Endothelial cell of umbilical vein (primary cell): ENCODE data around the gene PHLDB2. TPM values are rescaled to one million over a fixed set of nuclear protein-coding genes. Genes with fewer than 3 reads are reported as not detected.

Experiments
- BruUV-seq: library from RNA; stranded (reverse); fragments of 400-500 nt; replicated peaks from 2 replicates; lab custom pipeline; 2021; lab: Mats Ljungman, UMichigan
- CTCF ChIA-PET: fragments of 300-600, 350-600 bp; sonication (Branson Sonifier 250); formaldehyde crosslinking; loops from one replicate; lab custom pipeline; 2021; ENCODE audit warnings: antibody characterized with exemption, inconsistent platforms; lab: Charles Lee
- POLR2A ChIA-PET: fragments of 300-600, 350-600 bp; sonication (Branson Sonifier 250); formaldehyde crosslinking; loops from one replicate; lab custom pipeline; 2021; ENCODE audit warnings: antibody characterized with exemption, inconsistent platforms; lab: Charles Lee
- DNase-seq: peaks from one replicate; pipeline ENCODE4 v3.0.0-alpha.2; 2011; ENCODE audit warnings: low read depth, low spot score
- FAIRE-seq: peaks from 2 replicates; lab custom pipeline; 2011; peaks lifted over from hg19 to GRCh38; lab: Jason Lieb, UNC
- H2AFZ ChIP-seq: 2 replicates; pipeline ENCODE4 v1.6.0; 2012; ENCODE audit warnings: low read depth, low read length, control low read depth, inconsistent platforms
- H3K27ac ChIP-seq: 2 replicates; pipeline ENCODE4 v1.5.1; 2011; ENCODE audit warnings: low read depth, mild to moderate bottlenecking, control low read depth, low read length, moderate library complexity; ENCODE audit not compliant: insufficient read depth
- H3K27me3 ChIP-seq, 2 experiments: 2 replicates each; pipeline versions ENCODE4 v1.6.0 to v1.6.1; 2011; ENCODE audit warnings: low read length in 2 of 2, mixed read lengths in 1 of 2; ENCODE audit not compliant: control insufficient read depth in 2 of 2, insufficient read depth in 2 of 2
- H3K36me3 ChIP-seq, 2 experiments: 2 replicates in 1 of 2; 3 replicates in 1 of 2; pipeline ENCODE4 v1.5.1; 2011; ENCODE audit warnings: low read length in 2 of 2, mild to moderate bottlenecking in 1 of 2, moderate library complexity in 1 of 2; ENCODE audit not compliant: control insufficient read depth in 2 of 2, insufficient read depth in 2 of 2; ENCODE audit errors: extremely low read depth in 1 of 2
- H3K4me1 ChIP-seq: 3 replicates; pipeline ENCODE4 v1.5.1; 2011; ENCODE audit warnings: mild to moderate bottlenecking, low read length; ENCODE audit not compliant: control insufficient read depth, insufficient read depth; ENCODE audit errors: extremely low read depth
- H3K4me2 ChIP-seq: 2 replicates; pipeline ENCODE4 v1.6.1; 2011; ENCODE audit warnings: low read length, control low read depth, mixed read lengths; ENCODE audit not compliant: insufficient read depth
- H3K4me3 ChIP-seq, 3 experiments: fragments of 200-600 bp in 1 of 3; sonication (generic), shearing (Covaris generic) in 1 of 3; replicated peaks in 1 of 3; 2 replicates each; pipeline ENCODE4 v1.5.1; 2011 to 2016; ENCODE audit warnings: control low read depth in 3 of 3, low read length in 3 of 3, mild to moderate bottlenecking in 2 of 3, inconsistent platforms in 1 of 3, low read depth in 1 of 3, moderate library complexity in 1 of 3; ENCODE audit not compliant: insufficient read depth in 1 of 3
- H3K79me2 ChIP-seq: 2 replicates; pipeline ENCODE4 v1.6.0; 2012; ENCODE audit warnings: low read length, inconsistent platforms; ENCODE audit not compliant: control insufficient read depth, insufficient read depth
- H3K9ac ChIP-seq: replicated peaks from 2 replicates; pipeline ENCODE3; 2011; ENCODE audit warnings: low read length, control low read depth; ENCODE audit not compliant: insufficient read depth; ENCODE audit errors: extremely low read depth
- H3K9me1 ChIP-seq: replicated peaks from 3 replicates; pipeline ENCODE4 v1.6.0; 2011; ENCODE audit warnings: mild to moderate bottlenecking, low read length; ENCODE audit not compliant: control insufficient read depth, insufficient read depth; ENCODE audit errors: extremely low read depth
- H3K9me3 ChIP-seq: replicated peaks from 2 replicates; pipeline ENCODE4 v1.5.1; 2012; ENCODE audit warnings: low read length, inconsistent platforms; ENCODE audit not compliant: control insufficient read depth, insufficient read depth
- H4K20me1 ChIP-seq: replicated peaks from 2 replicates; pipeline ENCODE3; 2011; ENCODE audit warnings: mild to moderate bottlenecking, low read length; ENCODE audit not compliant: control insufficient read depth, insufficient read depth; ENCODE audit errors: extremely low read depth
- EZH2 ChIP-seq: IDR thresholded peaks from 2 replicates; pipeline ENCODE4 v1.6.1; 2012; ENCODE audit warnings: borderline replicate concordance, low read depth, mild to moderate bottlenecking, moderate library complexity, low read length, inconsistent platforms; ENCODE audit not compliant: severe bottlenecking
- FOS ChIP-seq: IDR thresholded peaks from 2 replicates; pipeline ENCODE4 v1.6.1; 2011; ENCODE audit warnings: mild to moderate bottlenecking, low read length, moderate library complexity, borderline replicate concordance; ENCODE audit not compliant: insufficient read depth
- GATA2 ChIP-seq: IDR thresholded peaks from 2 replicates; pipeline ENCODE4 v1.7.0; 2011; ENCODE audit warnings: low read depth, mild to moderate bottlenecking, moderate library complexity, mixed read lengths, low read length; ENCODE audit not compliant: insufficient read length, insufficient read depth
- JUN ChIP-seq: IDR thresholded peaks from 2 replicates; pipeline ENCODE4 v1.6.1; 2011; ENCODE audit warnings: borderline replicate concordance, low read depth; ENCODE audit not compliant: insufficient read length, insufficient read depth
- MAX ChIP-seq: IDR thresholded peaks from 2 replicates; pipeline ENCODE4 v1.6.1; 2011; ENCODE audit not compliant: insufficient read depth, insufficient read length
- MYC ChIP-seq: IDR thresholded peaks from one replicate; pipeline ENCODE4 v1.6.1; 2011; ENCODE audit warnings: mild to moderate bottlenecking, low read depth, low read length
- POLR2A ChIP-seq: IDR thresholded peaks from 2 replicates; pipeline ENCODE4 v1.6.1; 2012; ENCODE audit warnings: low read depth, mild to moderate bottlenecking, control low read depth, low read length
- POLR2AphosphoS5 ChIP-seq: IDR thresholded peaks from 2 replicates; pipeline ENCODE4 v1.6.1; 2012; ENCODE audit warnings: low read depth, mild to moderate bottlenecking, control low read depth, low read length, moderate library complexity; ENCODE audit not compliant: insufficient read depth
- dilution Hi-C: fragments of 300-500 bp; cut with MboI; formaldehyde crosslinking; loops from one replicate; pipeline ENCODE4 v1.15.0; 2019; ENCODE audit warnings: low sequenced_read_pairs; ENCODE audit not compliant: extremely low pct_ligation_motif_present
- intact Hi-C: fragments of 100-400 bp; cut with micrococcal nuclease; formaldehyde crosslinking; loops from one replicate; pipeline ENCODE4 v1.10.0; 2022
- polyA plus RNA-seq, 4 experiments: library from polyadenylated mRNA; depleted of rRNA in 3 of 4; stranded (reverse) in 3 of 4; unstranded in 1 of 4; fragments of >200 nt; gene quantifications; 2 replicates each; pipeline versions ENCODE4 v1.2.1 to v1.2.3, GENCODE V29; 2011 to 2012; ENCODE audit warnings: missing spikeins in 1 of 4
- total RNA-seq: library from RNA; stranded (reverse); gene quantifications from 2 replicates; pipeline ENCODE4 v1.2.3, GENCODE V29; 2021
- TF ChIP-seq, protein P1 (sequence below), 2 donors: IDR thresholded peaks; 1 replicate in 1 of 2; 2 replicates in 1 of 2; pipeline ENCODE4 v1.5.1; 2011; ENCODE audit warnings: low read length in 2 of 2, mild to moderate bottlenecking in 2 of 2, moderate library complexity in 2 of 2, control low read depth in 1 of 2, inconsistent platforms in 1 of 2, low read depth in 1 of 2; ENCODE audit not compliant: insufficient read depth in 1 of 2; ENCODE audit errors: extremely low read depth in 1 of 2

PHLDB2 gene
- total and polyA plus RNA-seq, 2 donors (not counting 3 experiments of a cell fraction or from before 2014, with no cell fraction given): 22.4 to 104 TPM

GRCh38 chr3:112003321-112004080 is 144.4 kb downstream of the PHLDB2 start:
- H3K9me3 ChIP-seq: no peaks in the 10 kb centered on the region
- H3K4me2 ChIP-seq: no peak overlapping the region
- H3K79me2 ChIP-seq: no peaks in the 10 kb centered on the region
- H3K27ac ChIP-seq: no peak overlapping the region
- POLR2A ChIA-PET: no interaction called here
- DNase-seq (no peak), FAIRE-seq (no peak)
- BruUV-seq: no TSS peak
- CTCF ChIA-PET: interaction anchor here (1.3 to 7.2 kb wide), 3 partner anchors 11 to 287 kb away, joined by 3 to 61 read pairs (median 51); no protein-coding TSS in a partner anchor
- TF ChIP-seq, protein P1, sequence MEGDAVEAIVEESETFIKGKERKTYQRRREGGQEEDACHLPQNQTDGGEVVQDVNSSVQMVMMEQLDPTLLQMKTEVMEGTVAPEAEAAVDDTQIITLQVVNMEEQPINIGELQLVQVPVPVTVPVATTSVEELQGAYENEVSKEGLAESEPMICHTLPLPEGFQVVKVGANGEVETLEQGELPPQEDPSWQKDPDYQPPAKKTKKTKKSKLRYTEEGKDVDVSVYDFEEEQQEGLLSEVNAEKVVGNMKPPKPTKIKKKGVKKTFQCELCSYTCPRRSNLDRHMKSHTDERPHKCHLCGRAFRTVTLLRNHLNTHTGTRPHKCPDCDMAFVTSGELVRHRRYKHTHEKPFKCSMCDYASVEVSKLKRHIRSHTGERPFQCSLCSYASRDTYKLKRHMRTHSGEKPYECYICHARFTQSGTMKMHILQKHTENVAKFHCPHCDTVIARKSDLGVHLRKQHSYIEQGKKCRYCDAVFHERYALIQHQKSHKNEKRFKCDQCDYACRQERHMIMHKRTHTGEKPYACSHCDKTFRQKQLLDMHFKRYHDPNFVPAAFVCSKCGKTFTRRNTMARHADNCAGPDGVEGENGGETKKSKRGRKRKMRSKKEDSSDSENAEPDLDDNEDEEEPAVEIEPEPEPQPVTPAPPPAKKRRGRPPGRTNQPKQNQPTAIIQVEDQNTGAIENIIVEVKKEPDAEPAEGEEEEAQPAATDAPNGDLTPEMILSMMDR (IDR thresholded peaks at IDR 0.05; ENCODE audit: extremely low read depth in 1 of 2, insufficient read depth in 1 of 2, low read depth in 1 of 2, low read length in 2 of 2): no peak
- no peak for TF ChIP-seq POLR2AphosphoS5
- TF ChIP-seq MAX: no peak
- TF ChIP-seq POLR2A: no peak
- TF ChIP-seq GATA2: no peak
- no peak for TF ChIP-seq FOS
- TF ChIP-seq MYC: no peak
- no peak for TF ChIP-seq EZH2
- TF ChIP-seq JUN: no peak
- H4K20me1 ChIP-seq: no peaks in the 10 kb centered on the region
- H3K36me3 ChIP-seq: no peaks in the 10 kb centered on the region
- H3K9ac ChIP-seq: no peak overlapping the region
- H3K4me3 ChIP-seq: no peak overlapping the region
- no peaks in the 10 kb centered on the region for H3K27me3 ChIP-seq
- no peaks in the 10 kb centered on the region for H3K9me1 ChIP-seq
- dilution Hi-C loops (no loop called here), intact Hi-C loops (no loop called here)
- H2AFZ ChIP-seq: no peak overlapping the region
- peaks cover 8% of the 10 kb centered on the region for H3K4me1 ChIP-seq
